HEK293 (cell line): ENCODE measurements around the gene CYP24A1.

Source experiments
- CTCF ChIA-PET: fragments of 350-600 bp; formaldehyde crosslinking; extraction: SDS; loops from one replicate; lab custom pipeline; 2021; ENCODE audit warnings: antibody characterized with exemption; lab: Yijun Ruan, JAX
- POLR2A ChIA-PET: fragments of 300-600 bp; formaldehyde crosslinking; extraction: SDS; loops from one replicate; lab custom pipeline; 2020; ENCODE audit warnings: antibody characterized with exemption, inconsistent platforms; lab: Yijun Ruan, JAX
- H3K27ac ChIP-seq: fragments of 200-500 bp; sonication (Bioruptor generic); 2 replicates; pipeline ENCODE4 v1.5.1; 2014; ENCODE audit warnings: low read depth, low read length, control low read depth, inconsistent platforms; ENCODE audit errors: extremely low read depth
- H3K36me3 ChIP-seq, 2 experiments: fragments of 200-500 bp in 1 of 2; sonication (Bioruptor generic) in 1 of 2; 1 replicate in 1 of 2; 2 replicates in 1 of 2; pipeline ENCODE4 v1.5.1; 2014 to 2017; ENCODE audit warnings: inconsistent platforms in 2 of 2, low read length in 2 of 2; ENCODE audit not compliant: control insufficient read depth in 2 of 2, insufficient read depth in 1 of 2
- H3K4me1 ChIP-seq: fragments of 200-500 bp; sonication (Bioruptor generic); 2 replicates; pipeline ENCODE4 v1.5.1; 2014; ENCODE audit warnings: mild to moderate bottlenecking, low read length, inconsistent platforms; ENCODE audit not compliant: control insufficient read depth, insufficient read depth
- H3K4me3 ChIP-seq: 2 replicates; pipeline ENCODE4 v1.5.1; 2011; ENCODE audit warnings: low read depth, mild to moderate bottlenecking, control low read depth, low read length, moderate library complexity
- H3K9me3 ChIP-seq: fragments of 200-500 bp; sonication (Bioruptor generic); 2 replicates; pipeline ENCODE4 v1.5.1; 2014; ENCODE audit warnings: low read depth, low read length, inconsistent platforms; ENCODE audit not compliant: control insufficient read depth, insufficient read depth
- ATF2 ChIP-seq: fragments of 450-650 bp; formaldehyde crosslinking; IDR thresholded peaks from 2 replicates; pipeline ENCODE4 v1.5.1; 2016; ENCODE audit warnings: missing biosample characterization, missing genetic modification characterization, low read depth
- HOXA7 ChIP-seq: sonication (generic); formaldehyde crosslinking; IDR thresholded peaks from 2 replicates; pipeline ENCODE4 v1.8.1; 2022; ENCODE audit warnings: missing genetic modification reagents, borderline replicate concordance
- MZF1 ChIP-seq: fragments of 450-650 bp; formaldehyde crosslinking; IDR thresholded peaks from 2 replicates; pipeline ENCODE4 v1.5.1; 2017; ENCODE audit warnings: missing biosample characterization, missing genetic modification characterization, borderline replicate concordance
- PATZ1 ChIP-seq: fragments of 450-650 bp; formaldehyde crosslinking; IDR thresholded peaks from 2 replicates; pipeline ENCODE4 v1.5.1; 2016; ENCODE audit warnings: missing biosample characterization, missing genetic modification characterization
- YY2 ChIP-seq: fragments of 450-650 bp; formaldehyde crosslinking; IDR thresholded peaks from 2 replicates; pipeline ENCODE4 v1.5.1; 2016; ENCODE audit warnings: missing biosample characterization, missing genetic modification characterization
- ZBTB10 ChIP-seq: fragments of 450-650 bp; formaldehyde crosslinking; IDR thresholded peaks from 2 replicates; pipeline ENCODE4 v1.5.1; 2016; ENCODE audit warnings: missing biosample characterization, missing genetic modification characterization
- ZNF184 ChIP-seq: fragments of 450-650 bp; IDR thresholded peaks from 2 replicates; pipeline ENCODE4 v1.5.1; 2018; ENCODE audit warnings: missing biosample characterization, mild to moderate bottlenecking, missing genetic modification characterization
- ZNF23 ChIP-seq: fragments of 450-650 bp; formaldehyde crosslinking; IDR thresholded peaks from 2 replicates; pipeline ENCODE4 v1.5.1; 2016; ENCODE audit warnings: missing biosample characterization, missing genetic modification characterization, borderline replicate concordance
- ZNF350 ChIP-seq: fragments of 450-650 bp; formaldehyde crosslinking; IDR thresholded peaks from 2 replicates; pipeline ENCODE4 v1.5.0; 2017; ENCODE audit warnings: missing biosample characterization, mild to moderate bottlenecking, missing genetic modification characterization
- ZNF645 ChIP-seq: fragments of 450-650 bp; formaldehyde crosslinking; IDR thresholded peaks from 2 replicates; pipeline ENCODE4; 2016; ENCODE audit warnings: missing biosample characterization, missing genetic modification characterization
- ZNF837 ChIP-seq: fragments of 450-650 bp; formaldehyde crosslinking; IDR thresholded peaks from 2 replicates; pipeline ENCODE4 v1.5.1; 2016; ENCODE audit warnings: missing biosample characterization, missing genetic modification characterization

Gene CYP24A1

GRCh38 chr20:54104781-54105180 is 69.0 kb downstream of the CYP24A1 start:
- no peaks in the 10 kb centered on the region for H3K36me3 ChIP-seq
- POLR2A ChIA-PET: interaction anchor here (1.4 kb wide), 1 partner anchor 104 kb away, joined by 4 read pairs; the partner anchor contains the start of gene PFDN4
- TF ChIP-seq ZNF645 (tag by site-specific recombination) (no peak), MZF1 (no peak), ZNF837 (tag by site-specific recombination) (no peak), HOXA7 (CRISPR knock-in tag) (no peak), ZBTB10 (tag by site-specific recombination) (no peak), ZNF184 (tag by site-specific recombination) (no peak), ZNF23 (no peak)
- no peak overlapping the region for H3K4me3 ChIP-seq
- CTCF ChIA-PET: interaction anchor here (0.6 to 15.5 kb wide), 16 partner anchors 8 to 759 kb away, joined by 3 to 361 read pairs (median 7); no protein-coding TSS in a partner anchor
- H3K4me1 ChIP-seq: no peaks in the 10 kb centered on the region
- no peaks in the 10 kb centered on the region for H3K9me3 ChIP-seq
- H3K27ac ChIP-seq: no peak overlapping the region

GRCh38 chr20:54103762-54104600 is 69.8 kb downstream of the CYP24A1 start:
- ChIA-PET CTCF (interaction anchor here (0.6 to 15.5 kb wide), 48 partner anchors 8 to 1914 kb away, joined by 3 to 361 read pairs (median 4); partner anchors contain the start of gene PFDN4), POLR2A (interaction anchor here (1.4 kb wide), 1 partner anchor 104 kb away, joined by 4 read pairs; the partner anchor contains the start of gene PFDN4)
- no peak overlapping the region for H3K27ac ChIP-seq
- H3K4me3 ChIP-seq: no peak overlapping the region
- H3K36me3 ChIP-seq: no peaks in the 10 kb centered on the region
- TF ChIP-seq ATF2 (peak; percentile 25; the same call in 1 of the 2 replicates), ZNF350 (tag by site-specific recombination) (no peak), YY2 (no peak), PATZ1 (tag by site-specific recombination) (no peak)
- H3K4me1 ChIP-seq: no peaks in the 10 kb centered on the region
- H3K9me3 ChIP-seq: no peaks in the 10 kb centered on the region
